Erythroblast (primary cell): Measurements from ENCODE around the gene MN1.
A peak's percentile ranks its signal among the peaks of the same experiment; 100 is the strongest.

ENCODE experiments used
- DNase-seq, 2 experiments: peaks; one replicate each; lab custom pipeline; 2025; lab: John Stamatoyannopoulos, UW
- GATA1 ChIP-seq: IDR thresholded peaks from 2 replicates; pipeline ENCODE4 v1.6.1; 2011; ENCODE audit warnings: low read depth, mild to moderate bottlenecking, control low read depth, low read length, moderate library complexity
- POLR2A ChIP-seq: IDR thresholded peaks from 2 replicates; pipeline ENCODE4 v1.6.1; 2011; ENCODE audit warnings: mild to moderate bottlenecking, low read length

MN1 gene

GRCh38 chr22:27718186-27719035 is 83.1 kb downstream of the MN1 start:
- peak; percentile 54 to 77 for DNase-seq
- TF ChIP-seq POLR2A (no peak), GATA1 (no peak)

- TF ChIP-seq GATA1 (no peak), POLR2A (no peak)
- peak in 1 of 2 experiments; percentile 19 for DNase-seq
Measured at GRCh38 chr22:27717094-27717493, 84.5 kb downstream of the MN1 start.

GRCh38 chr22:27716074-27716473 is 85.5 kb downstream of the MN1 start:
- TF ChIP-seq POLR2A (no peak), GATA1 (no peak)

GRCh38 chr22:27715106-27715505 is 86.5 kb downstream of the MN1 start:
- no peak for DNase-seq
- TF ChIP-seq GATA1 (no peak), POLR2A (no peak)

More at GRCh38 chr22:27716074-27716473, 85.5 kb downstream of the MN1 start:
- no peak for DNase-seq

- TF ChIP-seq POLR2A (no peak), GATA1 (no peak)
- no peak for DNase-seq
Measured at GRCh38 chr22:27714068-27714467, 87.5 kb downstream of the MN1 start.

- no peak for DNase-seq
Measured at GRCh38 chr22:27713461-27713860, 88.1 kb downstream of the MN1 start.

GRCh38 chr22:27711756-27712155 is 89.8 kb downstream of the MN1 start:
- DNase-seq = no peak
- TF ChIP-seq POLR2A (no peak), GATA1 (no peak)

More at GRCh38 chr22:27713461-27713860, 88.1 kb downstream of the MN1 start:
- TF ChIP-seq POLR2A (no peak), GATA1 (no peak)

- no peak for DNase-seq
- no peak for TF ChIP-seq GATA1
- no peak for TF ChIP-seq POLR2A
Measured at GRCh38 chr22:27711012-27711411, 90.5 kb downstream of the MN1 start.

GRCh38 chr22:27709919-27710675 is 91.5 kb downstream of the MN1 start:
- no peak for DNase-seq
- TF ChIP-seq POLR2A = no peak
- TF ChIP-seq GATA1 = no peak

GRCh38 chr22:27706489-27706888 is 95.1 kb downstream of the MN1 start:
- no peak for TF ChIP-seq POLR2A
- TF ChIP-seq GATA1 = no peak

GRCh38 chr22:27705408-27706080 is 96.0 kb downstream of the MN1 start:
- no peak for TF ChIP-seq POLR2A
- DNase-seq = no peak

More at GRCh38 chr22:27706489-27706888, 95.1 kb downstream of the MN1 start:
- DNase-seq = no peak

GRCh38 chr22:27704581-27704980 is 97.0 kb downstream of the MN1 start:
- no peak for TF ChIP-seq GATA1
- TF ChIP-seq POLR2A = no peak
- DNase-seq = no peak

- no peak for DNase-seq
- TF ChIP-seq GATA1 = no peak
Measured at GRCh38 chr22:27699383-27700019, 102.1 kb downstream of the MN1 start.
